Neural cell (in vitro differentiated cells): Measurements from ENCODE around the gene CROCC2. TPM values are rescaled to one million over a fixed set of nuclear protein-coding genes. Genes with fewer than 3 reads are reported as not detected.

Experiments
- H2AFZ ChIP-seq: fragments of 200-600, 300-800 bp; sonication (generic), shearing (Covaris generic); 2 replicates; pipeline ENCODE4 v1.6.0; 2014; ENCODE audit warnings: low read depth, mild to moderate bottlenecking, antibody characterized with exemption, low read length, moderate library complexity
- H3F3A ChIP-seq: fragments of 200-600 bp; shearing (Covaris generic); 2 replicates; pipeline ENCODE4 v1.6.1; 2016; ENCODE audit warnings: mild to moderate bottlenecking, moderate library complexity, mixed read lengths, antibody characterized with exemption, low read length; ENCODE audit not compliant: insufficient read depth, poor library complexity, severe bottlenecking
- H3K27ac ChIP-seq: fragments of 200-600, 300-800 bp; sonication (generic), shearing (Covaris generic); 2 replicates; pipeline ENCODE4 v1.5.1; 2014; ENCODE audit warnings: mild to moderate bottlenecking, low read length, moderate library complexity
- H3K27me3 ChIP-seq: fragments of 300-800, 200-600 bp; sonication (generic), shearing (Covaris generic); 2 replicates; pipeline ENCODE4 v1.6.0; 2014; ENCODE audit warnings: mild to moderate bottlenecking, low read depth, low read length, moderate library complexity; ENCODE audit not compliant: insufficient read depth
- H3K36me3 ChIP-seq: fragments of 300-800, 200-600 bp; sonication (generic), shearing (Covaris generic); 2 replicates; pipeline ENCODE4 v1.5.1; 2014; ENCODE audit warnings: mild to moderate bottlenecking, antibody characterized with exemption, low read length, moderate library complexity; ENCODE audit not compliant: insufficient read depth
- H3K4me2 ChIP-seq: fragments of 300-800, 200-600 bp; sonication (generic), shearing (Covaris generic); 2 replicates; pipeline ENCODE4 v1.6.0; 2014; ENCODE audit warnings: mild to moderate bottlenecking, low read length
- H3K4me3 ChIP-seq: fragments of 300-800, 200-600 bp; sonication (generic), shearing (Covaris generic); 2 replicates; pipeline ENCODE4 v1.5.1; 2014; ENCODE audit warnings: mild to moderate bottlenecking, low read length, moderate library complexity
- H3K79me2 ChIP-seq: fragments of 200-600 bp; shearing (Covaris generic); replicated peaks from 2 replicates; pipeline ENCODE4 v1.6.0; 2014; ENCODE audit warnings: mild to moderate bottlenecking, low read length, moderate library complexity; ENCODE audit not compliant: insufficient read depth
- H3K9ac ChIP-seq: fragments of 300-800, 200-600 bp; sonication (generic), shearing (Covaris generic); 2 replicates; pipeline ENCODE4 v1.6.1; 2016; ENCODE audit warnings: mild to moderate bottlenecking, low read length, mixed read lengths
- H3K9me2 ChIP-seq: fragments of 200-600 bp; shearing (Covaris generic); 2 replicates; pipeline ENCODE4 v1.6.1; 2016; ENCODE audit warnings: mild to moderate bottlenecking, low read length, mixed read lengths; ENCODE audit not compliant: insufficient read depth
- H3K9me3 ChIP-seq: fragments of 200-600, 300-800 bp; sonication (generic), shearing (Covaris generic); 2 replicates; pipeline ENCODE4 v1.6.1; 2016; ENCODE audit warnings: mild to moderate bottlenecking, mixed run types, low read length, moderate library complexity, mixed read lengths
- H4K20me1 ChIP-seq: fragments of 200-600 bp; shearing (Covaris generic); 2 replicates; pipeline ENCODE4 v1.6.1; 2016; ENCODE audit warnings: mild to moderate bottlenecking, mixed run types; ENCODE audit not compliant: insufficient read depth
- CTCF ChIP-seq: fragments of 450-650 bp; IDR thresholded peaks from 2 replicates; pipeline ENCODE4 v1.5.1; 2014; ENCODE audit warnings: antibody characterized with exemption, mild to moderate bottlenecking, moderate library complexity; ENCODE audit not compliant: poor library complexity, severe bottlenecking
- EP300 ChIP-seq: fragments of 450-650 bp; conservative IDR thresholded peaks from 2 replicates; pipeline ENCODE4 v1.6.1; 2014; ENCODE audit warnings: antibody characterized with exemption, mild to moderate bottlenecking, moderate library complexity; ENCODE audit not compliant: poor library complexity, severe bottlenecking
- EZH2 ChIP-seq: fragments of 200-600, 300-800 bp; shearing (Covaris generic), sonication (generic); IDR thresholded peaks from 2 replicates; pipeline ENCODE4 v1.6.1; 2014; ENCODE audit warnings: antibody characterized with exemption, low read length, borderline replicate concordance, mild to moderate bottlenecking; ENCODE audit not compliant: insufficient read depth, poor library complexity, severe bottlenecking
- MXI1 ChIP-seq: fragments of 450-650 bp; conservative IDR thresholded peaks from 2 replicates; pipeline ENCODE4 v1.6.1; 2014; ENCODE audit warnings: antibody characterized with exemption, mild to moderate bottlenecking; ENCODE audit not compliant: poor library complexity, severe bottlenecking
- POLR2AphosphoS5 ChIP-seq: IDR thresholded peaks from 2 replicates; pipeline ENCODE4 v1.6.1; 2012
- RAD21 ChIP-seq: fragments of 450-650 bp; conservative IDR thresholded peaks from 2 replicates; pipeline ENCODE4 v1.6.1; 2014; ENCODE audit warnings: antibody characterized with exemption, mild to moderate bottlenecking, moderate library complexity
- REST ChIP-seq: IDR thresholded peaks from 2 replicates; pipeline ENCODE4 v1.6.1; 2012; ENCODE audit warnings: borderline replicate concordance
- SMC3 ChIP-seq: fragments of 450-650 bp; conservative IDR thresholded peaks from 2 replicates; pipeline ENCODE4 v1.6.1; 2014; ENCODE audit warnings: antibody characterized with exemption, mild to moderate bottlenecking, moderate library complexity; ENCODE audit not compliant: poor library complexity
- TAF1 ChIP-seq: IDR thresholded peaks from 2 replicates; pipeline ENCODE4 v1.6.1; 2012; ENCODE audit warnings: low read depth
- polyA plus RNA-seq: library from polyadenylated mRNA; depleted of rRNA; stranded (reverse); fragments of >200 nt; gene quantifications from 2 replicates; pipeline ENCODE4 v1.2.3, GENCODE V29; 2014

The CROCC2 gene
- polyA plus RNA-seq, 1 donor from 2014 or later = 0.09 TPM

GRCh38 chr2:240894006-240894405 is 12.1 kb upstream of the CROCC2 start:
- H3K9me3 ChIP-seq = no peaks in the 10 kb centered on the region
- no peaks in the 10 kb centered on the region for H3K27me3 ChIP-seq
- no peak overlapping the region for H3K4me2 ChIP-seq
- H3K27ac ChIP-seq = no peak overlapping the region
- H4K20me1 ChIP-seq = no peaks in the 10 kb centered on the region
- H3F3A ChIP-seq = no peaks in the 10 kb centered on the region
- H2AFZ ChIP-seq = no peak overlapping the region
- no peak for TF ChIP-seq REST
- TF ChIP-seq MXI1 = no peak
- TF ChIP-seq EP300 = no peak
- no peak for TF ChIP-seq RAD21
- no peak for TF ChIP-seq POLR2AphosphoS5
- TF ChIP-seq EZH2 = no peak
- TF ChIP-seq SMC3 = no peak
- TF ChIP-seq CTCF = no peak
- TF ChIP-seq TAF1 = no peak
- H3K36me3 ChIP-seq = no peaks in the 10 kb centered on the region
- no peaks in the 10 kb centered on the region for H3K9me2 ChIP-seq
- H3K4me3 ChIP-seq = no peak overlapping the region
- no peak overlapping the region for H3K9ac ChIP-seq
- H3K79me2 ChIP-seq = no peaks in the 10 kb centered on the region

GRCh38 chr2:240894836-240895558 is 11.1 kb upstream of the CROCC2 start:
- H3K27me3 ChIP-seq = no peaks in the 10 kb centered on the region
- no peak for TF ChIP-seq RAD21
- TF ChIP-seq SMC3 = no peak

More at GRCh38 chr2:240894836-240895558, 11.1 kb upstream of the CROCC2 start:
- no peaks in the 10 kb centered on the region for H3F3A ChIP-seq
- H3K9ac ChIP-seq = no peak overlapping the region
- no peaks in the 10 kb centered on the region for H3K79me2 ChIP-seq
- no peak overlapping the region for H2AFZ ChIP-seq
- H3K27ac ChIP-seq = no peak overlapping the region
- H3K36me3 ChIP-seq = no peaks in the 10 kb centered on the region
- H3K9me2 ChIP-seq = no peaks in the 10 kb centered on the region
- no peak overlapping the region for H3K4me3 ChIP-seq
- no peaks in the 10 kb centered on the region for H4K20me1 ChIP-seq
- no peak overlapping the region for H3K4me2 ChIP-seq
- H3K9me3 ChIP-seq = no peaks in the 10 kb centered on the region
